Measurements from ENCODE around the gene PIK3R5.

DNA sequence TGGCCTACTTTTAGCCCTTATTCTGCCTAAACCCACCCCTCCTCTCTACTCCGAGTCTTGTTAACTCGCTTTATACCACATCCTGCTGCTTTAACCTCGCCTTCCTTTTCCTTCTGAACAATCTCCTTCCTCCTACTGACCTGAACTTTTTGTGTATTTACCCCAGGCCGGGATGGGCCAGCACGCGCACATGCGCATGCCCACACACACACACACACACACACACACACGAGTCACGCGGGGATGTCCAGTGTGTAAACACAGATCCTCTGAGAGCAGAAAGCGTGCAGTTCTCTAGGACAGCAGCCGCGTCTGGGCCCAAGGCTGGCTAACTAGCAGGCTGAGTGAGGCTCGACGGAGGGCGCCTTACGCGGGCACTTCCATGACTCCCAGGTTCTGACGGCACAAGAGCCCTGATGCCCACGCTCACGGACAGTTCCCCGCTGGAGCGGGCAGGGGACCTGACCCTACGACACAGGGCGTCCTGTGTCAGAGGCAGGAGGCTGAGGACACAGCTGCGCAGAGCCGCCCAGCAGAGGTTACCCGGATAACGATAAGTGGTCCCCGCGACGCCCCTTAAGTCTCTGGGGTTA lies 610 bp downstream of the PIK3R5 start:
- TF ChIP-seq POLR2A (IDR thresholded peaks at IDR 0.05) (no peak), CTCF (IDR thresholded peaks at IDR 0.05) (no peak), POLR2AphosphoS5 (IDR thresholded peaks at IDR 0.05) (no peak)

All from stomach (tissue), 4 donors.